B cell (primary cell): ENCODE data around the gene SATB2.

Source experiments
- CTCF ChIP-seq: fragments of 200-600 bp; IDR thresholded peaks from one replicate; pipeline ENCODE4 v1.8.0; 2022; ENCODE audit warnings: antibody characterized with exemption, mild to moderate bottlenecking
- EZH2 ChIP-seq: IDR thresholded peaks from 2 replicates; pipeline ENCODE4 v1.6.1; 2012; ENCODE audit warnings: borderline replicate concordance, low read depth, mild to moderate bottlenecking, moderate library complexity, low read length; ENCODE audit not compliant: insufficient read depth, poor library complexity, severe bottlenecking

- no peak for TF ChIP-seq CTCF
- no peak for TF ChIP-seq EZH2
Measured at GRCh38 chr2:199495147-199495546, 37.4 kb upstream of the SATB2 start.
